HG03442 (cell line): ENCODE measurements around the gene TEX13A.

ENCODE experiments used
- ATAC-seq: cut with Tn5 transposase; IDR thresholded peaks from one replicate; pipeline ENCODE4 v1.9.1; 2021; ENCODE audit warnings: mild to moderate bottlenecking, moderate library complexity; ENCODE audit not compliant: unreplicated experiment

The TEX13A gene

DNA sequence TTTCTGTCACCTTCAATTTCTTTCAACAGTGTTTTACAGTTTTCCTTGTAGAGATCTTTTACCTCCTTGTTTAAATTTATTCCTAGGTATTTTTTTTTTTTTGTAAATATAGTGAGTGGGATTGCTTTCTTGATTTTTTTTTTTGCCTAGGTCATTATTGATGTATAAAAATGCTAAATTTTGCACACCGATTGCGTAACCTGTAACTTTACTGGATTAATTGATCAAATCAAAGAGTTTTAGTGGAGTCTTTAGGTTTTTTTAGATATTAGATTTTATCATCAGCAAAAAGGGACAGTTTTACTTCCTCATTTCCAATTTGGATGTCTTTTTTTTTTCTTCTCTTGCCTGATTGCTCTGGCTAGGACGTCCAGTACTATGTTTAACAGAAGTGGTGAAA lies 40.9 kb downstream of the TEX13A start:
- ATAC-seq: no peak

DNA sequence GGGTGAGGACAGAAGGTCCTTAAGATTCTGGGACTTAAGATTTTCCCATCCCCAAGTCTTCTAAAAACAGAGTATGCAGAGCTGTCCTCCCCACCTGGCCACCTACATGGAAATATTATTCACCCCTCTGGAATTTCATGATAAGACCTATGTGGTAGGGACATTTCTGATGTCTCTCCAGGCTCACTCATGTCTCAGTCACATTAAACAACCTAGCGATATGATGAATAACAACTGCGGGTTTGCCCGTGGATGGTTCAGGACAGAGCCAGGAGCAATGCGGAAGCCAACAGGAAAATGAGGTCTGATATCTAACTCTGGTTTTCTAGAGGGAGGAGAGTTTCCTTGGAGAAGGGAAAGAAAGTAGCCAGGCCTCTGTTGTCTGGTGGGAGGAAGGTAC lies 47.4 kb downstream of the TEX13A start:
- no peak for ATAC-seq
